CD4-positive, alpha-beta T cell (primary cell): Measurements from ENCODE around the gene CENPF. TPM values are rescaled to one million over a fixed set of nuclear protein-coding genes. Genes with fewer than 3 reads are reported as not detected.

Experiments used
- ATAC-seq: fragments of 200-7000 bp; cut with Tn5 transposase; one replicate; pipeline ENCODE4 v1.10.0; 2022; ENCODE audit warnings: mild to moderate bottlenecking; ENCODE audit not compliant: poor library complexity
- CTCF ChIA-PET: fragments of 350-600 bp; sonication (Branson Sonifier 250); formaldehyde crosslinking; loops from one replicate; lab custom pipeline; 2021; ENCODE audit warnings: antibody characterized with exemption, inconsistent platforms; lab: Charles Lee
- POLR2A ChIA-PET: fragments of 350-600 bp; sonication (Branson Sonifier 250); formaldehyde crosslinking; loops from one replicate; lab custom pipeline; 2021; ENCODE audit warnings: antibody characterized with exemption, inconsistent platforms; lab: Charles Lee
- DNase-seq, 14 experiments: peaks; one replicate each; pipeline ENCODE4 v3.0.0-alpha.2; 2013 to 2020; ENCODE audit warnings: mixed read lengths in 2 of 14
- H3K27ac ChIP-seq, 2 donors: one replicate each; pipeline versions ENCODE4 v1.5.1 to v1.7.0; 2013; ENCODE audit warnings: low read length in 2 of 2, low read depth in 1 of 2, mild to moderate bottlenecking in 1 of 2
- H3K27me3 ChIP-seq, 2 experiments: 1 replicate in 1 of 2; 2 replicates in 1 of 2; pipeline versions ENCODE4 v1.6.1 to v1.7.0; 2013; ENCODE audit warnings: low read length in 2 of 2, control low read depth in 1 of 2, mild to moderate bottlenecking in 1 of 2, moderate library complexity in 1 of 2; ENCODE audit not compliant: insufficient read depth in 2 of 2, control insufficient read depth in 1 of 2
- H3K36me3 ChIP-seq: one replicate; pipeline ENCODE4 v1.6.1; 2013; ENCODE audit warnings: low read length, control low read depth; ENCODE audit not compliant: insufficient read depth
- H3K4me1 ChIP-seq: one replicate; pipeline ENCODE4 v1.6.1; 2013; ENCODE audit warnings: low read length, control low read depth; ENCODE audit not compliant: insufficient read depth
- H3K4me3 ChIP-seq: one replicate; pipeline ENCODE4 v1.5.1; 2013; ENCODE audit warnings: mild to moderate bottlenecking, low read length, moderate library complexity
- H3K9me3 ChIP-seq, 2 experiments: 1 replicate in 1 of 2; 2 replicates in 1 of 2; pipeline versions ENCODE4 v1.6.1 to v1.7.0; 2013; ENCODE audit warnings: low read length in 2 of 2, mild to moderate bottlenecking in 2 of 2, control low read depth in 1 of 2, moderate library complexity in 1 of 2; ENCODE audit not compliant: control insufficient read depth in 1 of 2, insufficient read depth in 1 of 2
- H3K27ac Mint-ChIP-seq: one replicate; pipeline ENCODE4 v1.8.0; 2020; ENCODE audit warnings: mixed read lengths
- H3K27me3 Mint-ChIP-seq: one replicate; pipeline ENCODE4 v1.8.0; 2021; ENCODE audit warnings: mixed read lengths
- H3K36me3 Mint-ChIP-seq: one replicate; pipeline ENCODE4 v1.8.0; 2021; ENCODE audit warnings: low read depth, mixed read lengths
- H3K4me1 Mint-ChIP-seq: one replicate; pipeline ENCODE4 v1.8.0; 2021; ENCODE audit warnings: low read depth, mixed read lengths
- H3K4me3 Mint-ChIP-seq: one replicate; pipeline ENCODE4 v1.8.0; 2020; ENCODE audit warnings: mild to moderate bottlenecking, mixed read lengths
- H3K9me3 Mint-ChIP-seq: one replicate; pipeline ENCODE4 v1.8.0; 2020; ENCODE audit warnings: mixed read lengths
- CTCF ChIP-seq: fragments of 200-600 bp; IDR thresholded peaks from one replicate; pipeline ENCODE4 v1.8.0; 2022; ENCODE audit warnings: antibody characterized with exemption, mild to moderate bottlenecking
- intact Hi-C, 2 experiments: fragments of 100-400 bp; cut with DNase I in 1 of 2; cut with micrococcal nuclease in 1 of 2; formaldehyde crosslinking; loops; one replicate each; pipeline versions ENCODE4 v1.15.1 to v1.9.0; 2023 to 2025; cut with DNase I, micrococcal nuclease
- total RNA-seq, 174 experiments: library from RNA in 2 of 174; stranded (reverse) in 2 of 174; gene quantifications; one replicate each; pipeline ENCODE4 v1.2.3 and lab custom pipeline; 2021 to 2026

The CENPF gene
- total RNA-seq, 2 experiments from 2014 or later, result 3.4 to 3.8 TPM

GRCh38 chr1:214707306-214708087, 104.5 kb downstream of the CENPF start:
- CTCF ChIA-PET, result no interaction called here

GRCh38 chr1:214708321-214708955, 105.4 kb downstream of the CENPF start:
- intact Hi-C loops, result no loop called here
- no peak overlapping the region for H3K4me3 ChIP-seq
- CTCF ChIA-PET, result no interaction called here
- H3K27ac Mint-ChIP-seq, result no peak overlapping the region
- H3K9me3 ChIP-seq, result peaks cover 0 to 9% of the 10 kb centered on the region in 2 experiments
- DNase-seq, result no peak
- no peaks in the 10 kb centered on the region for H3K4me1 ChIP-seq
- no peaks in the 10 kb centered on the region for H3K36me3 ChIP-seq
- H3K9me3 Mint-ChIP-seq, result peaks cover 17% of the 10 kb centered on the region
- no peak for TF ChIP-seq CTCF
- no peaks in the 10 kb centered on the region for H3K4me1 Mint-ChIP-seq
- H3K27ac ChIP-seq, result no peak overlapping the region
- peaks cover 0 to 3% of the 10 kb centered on the region in 2 experiments for H3K27me3 ChIP-seq
- no peaks in the 10 kb centered on the region for H3K27me3 Mint-ChIP-seq
- H3K4me3 Mint-ChIP-seq, result no peak overlapping the region
- POLR2A ChIA-PET, result no interaction called here
- no peaks in the 10 kb centered on the region for H3K36me3 Mint-ChIP-seq
- no peak for ATAC-seq

More at GRCh38 chr1:214707306-214708087, 104.5 kb downstream of the CENPF start:
- TF ChIP-seq CTCF, result no peak
- Histone ChIP-seq H3K4me3 (no peak overlapping the region), H3K27me3 (no peaks in the 10 kb centered on the region), H3K9me3 (peaks cover 0 to 9% of the 10 kb centered on the region in 2 experiments), H3K36me3 (no peaks in the 10 kb centered on the region), H3K4me1 (no peaks in the 10 kb centered on the region), H3K27ac (no peak overlapping the region)
- POLR2A ChIA-PET, result no interaction called here
- Mint-ChIP-seq H3K36me3 (no peaks in the 10 kb centered on the region), H3K27ac (no peak overlapping the region), H3K9me3 (peaks cover 19% of the 10 kb centered on the region), H3K4me3 (no peak overlapping the region), H3K4me1 (no peaks in the 10 kb centered on the region), H3K27me3 (no peaks in the 10 kb centered on the region)
- ATAC-seq, result no peak
- intact Hi-C loops, result no loop called here
- DNase-seq, result no peak

- Histone ChIP-seq H3K4me3 (no peak overlapping the region), H3K36me3 (no peaks in the 10 kb centered on the region), H3K27me3 (peaks cover 0 to 5% of the 10 kb centered on the region in 2 experiments), H3K27ac (no peak overlapping the region), H3K4me1 (no peaks in the 10 kb centered on the region), H3K9me3 (peaks cover 0 to 9% of the 10 kb centered on the region in 2 experiments)
- CTCF ChIA-PET, result no interaction called here
- Mint-ChIP-seq H3K36me3 (no peaks in the 10 kb centered on the region), H3K4me1 (no peaks in the 10 kb centered on the region), H3K9me3 (peaks cover 12% of the 10 kb centered on the region), H3K27me3 (peaks cover 4% of the 10 kb centered on the region), H3K4me3 (no peak overlapping the region), H3K27ac (no peak overlapping the region)
- POLR2A ChIA-PET, result no interaction called here
- DNase-seq (no peak), ATAC-seq (no peak)
- no peak for TF ChIP-seq CTCF
- intact Hi-C loops, result no loop called here
Observed at GRCh38 chr1:214709241-214709640, 106.2 kb downstream of the CENPF start.
